GM18867 (cell line): ENCODE measurements around the gene TBX4.
"Not testable (repeated sequence)": the region's sequence is repeated elsewhere in the genome, so short reads cannot be mapped to it uniquely, and the experiment has no call there.

Experiments used
- ATAC-seq: cut with Tn5 transposase; IDR thresholded peaks from one replicate; pipeline ENCODE4 v1.9.1; 2021; ENCODE audit warnings: mild to moderate bottlenecking, moderate library complexity; ENCODE audit not compliant: unreplicated experiment

The TBX4 gene

DNA sequence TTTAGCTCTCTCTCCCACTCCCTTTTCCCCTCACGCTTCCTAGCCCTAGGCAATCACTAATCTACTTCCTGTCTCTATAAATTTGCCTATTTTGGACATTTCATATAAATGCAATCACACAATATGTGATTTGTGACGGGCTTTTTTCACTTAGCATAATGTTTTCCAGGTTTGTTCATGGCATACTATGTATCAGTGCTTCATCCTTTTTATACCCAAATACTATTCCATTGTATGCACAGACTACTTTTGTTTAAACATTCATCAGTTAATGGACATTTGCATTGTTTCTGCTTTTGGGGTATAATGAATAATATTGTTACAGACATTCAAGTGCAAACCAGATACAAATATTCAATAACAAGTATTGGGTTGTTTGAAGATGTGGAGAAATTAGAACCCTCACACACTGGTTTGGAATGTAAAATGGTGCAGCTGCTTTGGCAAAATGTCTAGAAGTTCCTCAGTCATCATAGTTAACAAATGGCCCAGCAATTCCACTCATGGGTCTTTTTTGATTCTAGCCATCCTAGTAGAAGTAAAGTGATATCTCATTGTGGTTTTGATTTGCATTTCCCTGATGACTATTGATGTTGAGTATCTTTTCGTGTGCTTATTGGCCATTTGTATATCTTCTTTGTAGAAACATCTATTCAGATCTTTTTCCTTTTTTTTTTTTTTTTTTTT lies 67.7 kb downstream of the TBX4 start:
- no peak for ATAC-seq

DNA sequence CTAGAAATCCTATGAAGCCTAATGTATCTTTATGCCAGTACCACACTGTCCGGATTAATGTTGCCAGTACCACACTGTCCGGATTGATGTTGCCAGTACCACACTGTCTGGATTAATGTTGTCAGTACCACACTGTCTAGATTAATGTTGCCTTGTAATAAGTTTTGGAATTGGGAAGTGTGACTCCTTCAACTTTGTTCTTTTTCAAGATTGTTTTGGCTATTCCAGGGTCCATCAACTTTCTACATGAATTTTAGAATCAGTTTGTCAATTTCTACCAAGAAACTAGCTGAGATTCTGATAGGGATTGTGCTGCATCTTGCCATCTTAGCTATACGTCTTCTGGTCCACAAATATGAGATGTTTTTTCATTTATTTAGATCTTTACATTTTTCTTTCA lies 68.7 kb downstream of the TBX4 start:
- ATAC-seq: no peak

DNA sequence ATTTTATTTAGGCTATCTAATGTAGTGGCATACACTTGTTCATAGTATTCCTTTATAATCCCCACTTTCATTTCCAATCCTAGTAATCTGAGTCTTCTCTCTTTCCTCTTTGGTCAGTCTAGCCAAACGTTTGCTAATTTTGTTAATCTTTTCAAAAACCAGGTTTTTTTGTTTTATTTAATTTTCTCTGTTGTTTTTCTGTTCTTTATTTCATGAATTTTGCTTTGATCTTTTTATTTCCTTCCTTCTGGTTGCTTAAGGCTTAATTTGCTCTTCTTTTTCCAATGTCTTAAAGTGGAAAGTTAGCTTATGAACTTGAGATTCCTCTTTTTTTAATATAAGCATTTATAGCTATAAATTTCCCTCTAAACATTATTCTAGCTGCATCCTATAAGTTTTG lies 69.9 kb downstream of the TBX4 start:
- no peak for ATAC-seq

DNA sequence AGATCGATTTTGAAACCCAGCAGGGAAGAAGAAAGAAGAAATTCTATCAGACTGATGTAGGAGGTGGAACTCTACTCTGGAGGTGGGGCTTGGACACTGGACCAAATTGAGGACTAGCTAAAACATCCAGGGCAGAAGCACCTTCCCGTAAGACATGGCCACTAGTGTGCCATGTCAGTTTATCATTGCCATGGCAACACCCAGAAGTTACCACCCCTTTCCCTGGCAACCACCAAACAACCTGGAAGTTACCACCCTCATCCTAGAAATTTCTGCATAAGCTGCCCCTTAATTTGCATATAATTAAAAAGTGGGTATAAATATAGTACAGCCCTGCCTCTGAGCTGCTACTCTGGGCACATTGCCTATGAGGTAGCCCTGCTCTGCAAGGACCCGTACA lies 72.1 kb downstream of the TBX4 start:
- ATAC-seq: no peak

DNA sequence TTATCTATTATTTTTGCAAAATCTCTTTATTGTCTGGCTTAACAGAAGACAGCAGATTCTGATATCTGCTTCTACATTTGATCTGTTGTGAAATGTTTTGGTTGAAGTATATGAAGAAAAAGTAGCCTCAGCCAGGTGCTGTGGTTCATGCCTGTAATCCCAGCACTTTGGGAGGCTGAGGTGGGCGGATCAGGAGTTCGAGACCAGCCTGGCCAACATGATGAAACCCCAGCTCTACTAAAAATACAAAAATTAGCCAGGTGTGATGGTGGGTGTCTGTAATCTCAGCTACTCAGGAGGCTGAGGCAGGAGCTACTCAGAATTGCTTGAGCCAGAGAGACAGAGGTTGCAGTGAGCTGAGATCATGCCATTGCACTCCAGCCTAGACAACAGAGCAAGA lies 75.2 kb downstream of the TBX4 start:
- ATAC-seq: not testable (repeated sequence)

DNA sequence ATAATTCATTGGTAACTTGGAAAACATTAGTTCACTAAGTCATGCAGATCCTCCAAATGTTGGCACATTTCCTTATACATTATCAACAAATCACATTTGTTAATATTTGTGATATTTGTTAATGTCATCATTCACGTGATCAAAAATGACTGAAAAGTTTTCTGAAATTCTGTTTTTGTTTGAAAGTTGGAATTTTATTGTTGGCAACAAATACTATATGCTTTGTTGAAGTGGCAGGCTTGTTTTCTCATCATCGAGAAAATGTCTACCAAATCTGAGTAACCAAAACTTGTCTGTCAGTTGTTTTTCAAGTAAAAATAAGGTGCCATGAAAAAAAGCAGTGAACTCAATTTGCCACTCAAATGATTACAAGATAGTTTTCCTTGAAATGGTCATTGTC lies 75.9 kb downstream of the TBX4 start:
- ATAC-seq: no peak

DNA sequence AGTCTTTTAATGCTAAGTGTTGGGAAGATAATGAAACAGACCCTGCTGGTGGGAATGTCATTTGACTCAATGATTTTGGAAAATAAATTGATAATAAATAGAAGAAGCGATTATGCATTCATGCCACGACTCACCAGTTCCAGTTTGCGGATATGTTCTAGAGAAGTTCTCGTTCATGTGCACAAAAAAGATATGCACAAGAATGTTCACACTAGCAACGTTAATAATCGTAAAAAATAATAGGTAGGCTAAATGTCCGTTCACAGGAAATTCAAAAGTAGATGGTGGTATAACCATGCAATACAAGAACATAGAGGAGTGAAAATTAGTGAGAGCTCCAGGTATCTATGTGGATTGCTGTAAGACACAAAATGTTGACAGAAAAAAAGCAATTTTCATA lies 79.0 kb downstream of the TBX4 start:
- no peak for ATAC-seq

DNA sequence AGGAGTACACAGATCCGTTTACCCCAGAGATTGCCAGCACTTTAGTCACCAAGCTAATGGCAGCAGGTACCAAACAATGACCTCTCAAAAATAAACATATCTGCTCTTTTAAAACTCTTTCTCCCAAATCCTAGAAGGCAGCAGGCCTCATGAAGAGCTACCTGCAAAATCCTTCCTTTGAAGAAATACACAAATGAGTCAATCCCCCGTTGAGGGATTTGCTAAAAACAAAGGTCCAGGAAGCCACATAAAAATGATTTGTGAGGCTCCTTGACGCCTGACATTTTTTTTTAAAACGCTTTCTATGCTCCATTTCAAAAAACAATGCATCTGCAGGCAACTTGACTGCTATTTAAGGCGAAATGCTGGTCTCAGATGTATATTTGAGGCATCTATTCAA lies 80.6 kb downstream of the TBX4 start:
- ATAC-seq: no peak

DNA sequence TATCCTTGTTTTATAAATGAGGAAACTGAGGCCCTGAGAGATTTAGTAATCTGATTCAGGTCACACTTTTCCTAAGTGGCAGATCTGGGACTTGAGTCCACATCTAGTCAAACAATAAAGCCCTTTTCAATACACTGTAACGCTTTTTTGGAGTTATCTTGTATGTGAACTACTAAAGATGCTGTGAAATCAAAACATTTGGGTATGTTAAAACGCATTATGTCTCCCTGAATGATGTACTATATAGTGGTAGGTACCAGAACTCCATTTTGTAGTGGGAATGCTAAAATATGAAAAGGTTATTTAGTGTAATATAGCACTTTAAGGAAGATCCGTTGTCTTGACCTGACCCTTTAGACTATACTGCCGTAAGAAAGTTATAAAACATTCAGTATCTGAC lies 81.6 kb downstream of the TBX4 start:
- no peak for ATAC-seq

DNA sequence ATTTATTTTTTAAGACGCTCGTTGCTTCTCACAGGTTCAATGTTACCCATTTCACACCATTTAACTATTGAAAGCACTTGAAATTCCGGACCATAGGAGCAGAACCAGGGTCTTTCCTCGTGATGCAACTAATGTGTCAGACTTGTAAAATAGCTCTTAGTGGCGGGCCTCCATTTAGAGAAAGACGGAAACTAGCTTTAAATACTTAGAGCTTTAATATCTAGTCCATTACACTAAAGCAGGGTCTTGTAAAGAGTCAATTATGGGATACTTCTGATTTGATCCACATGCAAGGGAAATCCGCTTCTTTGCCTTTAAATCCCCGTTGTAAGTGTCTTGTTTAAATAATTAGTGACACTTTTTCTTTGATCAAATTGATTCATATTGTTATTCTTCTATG lies 82.2 kb downstream of the TBX4 start:
- no peak for ATAC-seq
